HepG2 (cell line): ENCODE data around the gene GNG5. TPM values are rescaled to one million over a fixed set of nuclear protein-coding genes. Genes with fewer than 3 reads are reported as not detected.

Experiments used
- ATAC-seq: fragments of 200-7000 bp; cut with Tn5 transposase; 3 replicates; pipeline ENCODE4 v1.9.1; 2020; ENCODE audit warnings: mild to moderate bottlenecking, moderate library complexity
- BruUV-seq: library from RNA; stranded (reverse); fragments of 400-500 nt; replicated peaks from 2 replicates; lab custom pipeline; 2021; lab: Mats Ljungman, UMichigan
- CTCF ChIA-PET: fragments of 300-600 bp; formaldehyde crosslinking; extraction: SDS; loops from one replicate; lab custom pipeline; 2021; ENCODE audit warnings: low total read pairs, inconsistent platforms, low intra/inter-chr PET ratio; lab: Yijun Ruan, JAX
- POLR2A ChIA-PET: fragments of 350-600 bp; sonication (Branson Sonifier 250); formaldehyde crosslinking; loops from one replicate; lab custom pipeline; 2020; ENCODE audit warnings: antibody characterized with exemption, inconsistent platforms; lab: Yijun Ruan, JAX
- DNase-seq: peaks from one replicate; pipeline ENCODE4 v3.0.0-alpha.2; 2015; ENCODE audit warnings: low spot score
- FAIRE-seq: peaks from 3 replicates; lab custom pipeline; 2011; peaks lifted over from hg19 to GRCh38; lab: Jason Lieb, UNC
- H2AFZ ChIP-seq: one replicate; pipeline ENCODE4 v1.6.1; 2011; ENCODE audit warnings: low read length, inconsistent platforms
- H3K27ac ChIP-seq: fragments of 300-600 bp; 3 replicates; pipeline ENCODE4 v1.8.0; 2011; ENCODE audit warnings: mixed run types, mild to moderate bottlenecking, mixed read lengths, low read length, inconsistent platforms; ENCODE audit not compliant: insufficient read depth; ENCODE audit errors: extremely low read length
- H3K27me3 ChIP-seq, 2 experiments: fragments of 200-600 bp in 1 of 2; 2 replicates in 1 of 2; 3 replicates in 1 of 2; pipeline versions ENCODE4 v1.6.0 to v1.8.0; 2011; ENCODE audit warnings: low read length in 2 of 2, mild to moderate bottlenecking in 2 of 2, moderate library complexity in 2 of 2, inconsistent platforms in 1 of 2; ENCODE audit not compliant: insufficient read depth in 2 of 2, control insufficient read depth in 1 of 2
- H3K36me3 ChIP-seq, 2 experiments: fragments of 200-600 bp in 1 of 2; replicated peaks in 1 of 2; 2 replicates in 1 of 2; 3 replicates in 1 of 2; pipeline versions ENCODE4 v1.5.1 to v1.8.0; 2011; ENCODE audit warnings: low read length in 2 of 2, inconsistent platforms in 1 of 2; ENCODE audit not compliant: insufficient read depth in 2 of 2, control insufficient read depth in 1 of 2
- H3K4me1 ChIP-seq: 2 replicates; pipeline ENCODE4 v1.5.1; 2012; ENCODE audit warnings: low read length, inconsistent platforms; ENCODE audit not compliant: insufficient read depth
- H3K4me2 ChIP-seq: 2 replicates; pipeline ENCODE4 v1.6.0; 2011; ENCODE audit warnings: low read depth, low read length, inconsistent platforms
- H3K4me3 ChIP-seq, 3 experiments: fragments of 200-600 bp in 1 of 3; sonication (generic), shearing (Covaris generic) in 1 of 3; replicated peaks in 1 of 3; 2 replicates each; pipeline ENCODE4 v1.5.1; 2011 to 2016; ENCODE audit warnings: low read length in 3 of 3, inconsistent platforms in 2 of 3, low read depth in 2 of 3, mild to moderate bottlenecking in 2 of 3, control low read depth in 1 of 3, mixed read lengths in 1 of 3; ENCODE audit not compliant: insufficient read depth in 1 of 3
- H3K79me2 ChIP-seq: one replicate; pipeline ENCODE4 v1.6.1; 2011; ENCODE audit warnings: low read length, inconsistent platforms; ENCODE audit not compliant: insufficient read depth
- H3K9ac ChIP-seq: 2 replicates; pipeline ENCODE4 v1.6.0; 2011; ENCODE audit warnings: mild to moderate bottlenecking, low read depth, low read length, inconsistent platforms; ENCODE audit not compliant: insufficient read depth
- H3K9me3 ChIP-seq: 2 replicates; pipeline ENCODE4 v1.5.1; 2012; ENCODE audit warnings: mild to moderate bottlenecking, low read length
- H4K20me1 ChIP-seq: 2 replicates; pipeline ENCODE4 v1.6.0; 2011; ENCODE audit warnings: inconsistent platforms, mild to moderate bottlenecking, low read length, moderate library complexity; ENCODE audit not compliant: insufficient read depth
- CREB3 ChIP-seq: sonication (generic); formaldehyde crosslinking; IDR thresholded peaks from 2 replicates; pipeline ENCODE4 v1.5.0; 2020; ENCODE audit warnings: missing genetic modification reagents
- GFI1 ChIP-seq: sonication (generic); formaldehyde crosslinking; IDR thresholded peaks from 2 replicates; pipeline ENCODE4 v1.5.0; 2020; ENCODE audit warnings: missing genetic modification reagents, mild to moderate bottlenecking, borderline replicate concordance
- POLR2A ChIP-seq, 2 experiments: IDR thresholded peaks; 2 replicates each; pipeline ENCODE4 v1.6.1; 2011; ENCODE audit warnings: low read depth in 2 of 2, low read length in 2 of 2, mild to moderate bottlenecking in 1 of 2, moderate library complexity in 1 of 2; ENCODE audit not compliant: insufficient read depth in 1 of 2
- SATB2 ChIP-seq: sonication (generic); formaldehyde crosslinking; IDR thresholded peaks from 2 replicates; pipeline ENCODE4 v1.5.0; 2020; ENCODE audit warnings: missing genetic modification reagents
- ZFP1 ChIP-seq: IDR thresholded peaks from 2 replicates; pipeline ENCODE4 v1.6.1; 2016
- ZNF34 ChIP-seq: sonication (generic); formaldehyde crosslinking; IDR thresholded peaks from 2 replicates; pipeline ENCODE4 v1.4.0; 2020; ENCODE audit warnings: mild to moderate bottlenecking, missing genetic modification reagents, borderline replicate concordance
- ZNF546 ChIP-seq: sonication (generic); formaldehyde crosslinking; conservative IDR thresholded peaks from 2 replicates; pipeline ENCODE4 v1.8.1; 2023; ENCODE audit warnings: mild to moderate bottlenecking, missing genetic modification reagents
- WGBS: methylation state at CpG from one replicate; pipeline ENCODE4 v1.1.6; 2017; ENCODE audit warnings: low lambda C conversion rate; 5-methylcytosine and 5-hydroxymethylcytosine counted together
- in situ Hi-C: cut with HindIII; loops from 2 replicates; pipeline ENCODE4 v1.10.0; 2017; ENCODE audit warnings: low pct_unique_long_range_greater_than_20kb; ENCODE audit not compliant: extremely low pct_ligation_motif_present
- intact Hi-C: fragments of 100-400 bp; cut with micrococcal nuclease; formaldehyde crosslinking; loops from one replicate; pipeline ENCODE4 v1.10.0; 2022; ENCODE audit not compliant: unreplicated experiment
- polyA plus RNA-seq, 8 experiments: library from polyadenylated mRNA; depleted of rRNA in 3 of 8; stranded (reverse) in 7 of 8; unstranded in 1 of 8; fragments of >200 nt; fragmentation: Illumina TruSeq in 4 of 8; extraction: Trizol in 4 of 8; gene quantifications; 2 replicates each; pipeline versions ENCODE4 v1.2.1 to v1.2.3, GENCODE V29; 2011 to 2016; ENCODE audit warnings: low read depth in 4 of 8, missing spikeins in 1 of 8, mixed read lengths in 1 of 8; ENCODE audit not compliant: insufficient read depth in 1 of 8
- total RNA-seq, 5 experiments: library from RNA; depleted of rRNA; stranded (reverse); fragments of >200 nt; fragmentation: Illumina TruSeq; extraction: Trizol; gene quantifications; 2 replicates each; pipeline ENCODE4 v1.2.3, GENCODE V29; 2016; ENCODE audit warnings: low read depth in 1 of 5
- TF ChIP-seq, protein P1 (sequence below): sonication (generic); formaldehyde crosslinking; IDR thresholded peaks from 2 replicates; pipeline ENCODE4 v1.4.0; 2020; ENCODE audit warnings: missing genetic modification reagents
- TF ChIP-seq, protein P2 (sequence below): sonication (generic); formaldehyde crosslinking; IDR thresholded peaks from 2 replicates; pipeline ENCODE4 v1.4.0; 2020; ENCODE audit warnings: missing genetic modification reagents, mild to moderate bottlenecking, borderline replicate concordance
- TF ChIP-seq, protein P3 (sequence below): sonication (generic); formaldehyde crosslinking; IDR thresholded peaks from 2 replicates; pipeline ENCODE4 v1.9.0; 2021; ENCODE audit warnings: mild to moderate bottlenecking, missing genetic modification reagents

Gene GNG5
- total and polyA plus RNA-seq, 2 of the 13 experiments (the other 11 are each of a cell fraction or from before 2014, with no cell fraction given), result 103 to 137 TPM

- TF ChIP-seq CREB3 (CRISPR knock-in tag) (no peak), SATB2 (CRISPR knock-in tag) (no peak)
- TF ChIP-seq, protein P1, sequence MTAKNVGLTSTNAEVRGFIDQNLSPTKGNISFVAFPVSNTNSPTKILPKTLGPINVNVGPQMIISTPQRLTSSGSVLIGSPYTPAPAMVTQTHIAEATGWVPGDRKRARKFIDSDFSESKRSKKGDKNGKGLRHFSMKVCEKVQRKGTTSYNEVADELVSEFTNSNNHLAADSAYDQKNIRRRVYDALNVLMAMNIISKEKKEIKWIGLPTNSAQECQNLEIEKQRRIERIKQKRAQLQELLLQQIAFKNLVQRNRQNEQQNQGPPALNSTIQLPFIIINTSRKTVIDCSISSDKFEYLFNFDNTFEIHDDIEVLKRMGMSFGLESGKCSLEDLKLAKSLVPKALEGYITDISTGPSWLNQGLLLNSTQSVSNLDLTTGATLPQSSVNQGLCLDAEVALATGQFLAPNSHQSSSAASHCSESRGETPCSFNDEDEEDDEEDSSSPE, result no peak
Observed at GRCh38 chr1:84540759-84541158, 34.4 kb upstream of the GNG5 start (continued).

GRCh38 chr1:84539972-84540371, 33.6 kb upstream of the GNG5 start:
- 92% methylated on average over 3 of the region's 3 CpGs for WGBS
- CTCF ChIA-PET, result no interaction called here
- H3K27ac ChIP-seq, result no peak overlapping the region
- TF ChIP-seq, protein P2, sequence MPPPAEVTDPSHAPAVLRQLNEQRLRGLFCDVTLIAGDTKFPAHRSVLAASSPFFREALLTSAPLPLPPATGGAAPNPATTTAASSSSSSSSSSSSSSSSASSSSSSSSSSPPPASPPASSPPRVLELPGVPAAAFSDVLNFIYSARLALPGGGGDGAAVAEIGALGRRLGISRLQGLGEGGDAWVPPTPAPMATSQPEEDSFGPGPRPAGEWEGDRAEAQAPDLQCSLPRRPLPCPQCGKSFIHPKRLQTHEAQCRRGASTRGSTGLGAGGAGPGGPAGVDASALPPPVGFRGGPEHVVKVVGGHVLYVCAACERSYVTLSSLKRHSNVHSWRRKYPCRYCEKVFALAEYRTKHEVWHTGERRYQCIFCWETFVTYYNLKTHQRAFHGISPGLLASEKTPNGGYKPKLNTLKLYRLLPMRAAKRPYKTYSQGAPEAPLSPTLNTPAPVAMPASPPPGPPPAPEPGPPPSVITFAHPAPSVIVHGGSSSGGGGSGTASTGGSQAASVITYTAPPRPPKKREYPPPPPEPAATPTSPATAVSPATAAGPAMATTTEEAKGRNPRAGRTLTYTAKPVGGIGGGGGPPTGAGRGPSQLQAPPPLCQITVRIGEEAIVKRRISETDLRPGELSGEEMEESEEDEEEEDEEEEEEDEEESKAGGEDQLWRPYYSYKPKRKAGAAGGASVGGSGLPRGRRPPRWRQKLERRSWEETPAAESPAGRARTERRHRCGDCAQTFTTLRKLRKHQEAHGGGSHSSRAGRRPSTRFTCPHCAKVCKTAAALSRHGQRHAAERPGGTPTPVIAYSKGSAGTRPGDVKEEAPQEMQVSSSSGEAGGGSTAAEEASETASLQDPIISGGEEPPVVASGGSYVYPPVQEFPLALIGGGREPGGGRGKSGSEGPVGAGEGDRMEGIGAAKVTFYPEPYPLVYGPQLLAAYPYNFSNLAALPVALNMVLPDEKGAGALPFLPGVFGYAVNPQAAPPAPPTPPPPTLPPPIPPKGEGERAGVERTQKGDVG (CRISPR knock-in tag), result no peak
- no peak for TF ChIP-seq ZNF34
- TF ChIP-seq GFI1, result no peak
- TF ChIP-seq ZNF546 (CRISPR knock-in tag), result no peak
- TF ChIP-seq POLR2A (IDR thresholded peaks at IDR 0.05; ENCODE audit: insufficient read depth in 1 of 2, low read depth in 2 of 2, low read length in 2 of 2), result no peak
- TF ChIP-seq, protein P3, sequence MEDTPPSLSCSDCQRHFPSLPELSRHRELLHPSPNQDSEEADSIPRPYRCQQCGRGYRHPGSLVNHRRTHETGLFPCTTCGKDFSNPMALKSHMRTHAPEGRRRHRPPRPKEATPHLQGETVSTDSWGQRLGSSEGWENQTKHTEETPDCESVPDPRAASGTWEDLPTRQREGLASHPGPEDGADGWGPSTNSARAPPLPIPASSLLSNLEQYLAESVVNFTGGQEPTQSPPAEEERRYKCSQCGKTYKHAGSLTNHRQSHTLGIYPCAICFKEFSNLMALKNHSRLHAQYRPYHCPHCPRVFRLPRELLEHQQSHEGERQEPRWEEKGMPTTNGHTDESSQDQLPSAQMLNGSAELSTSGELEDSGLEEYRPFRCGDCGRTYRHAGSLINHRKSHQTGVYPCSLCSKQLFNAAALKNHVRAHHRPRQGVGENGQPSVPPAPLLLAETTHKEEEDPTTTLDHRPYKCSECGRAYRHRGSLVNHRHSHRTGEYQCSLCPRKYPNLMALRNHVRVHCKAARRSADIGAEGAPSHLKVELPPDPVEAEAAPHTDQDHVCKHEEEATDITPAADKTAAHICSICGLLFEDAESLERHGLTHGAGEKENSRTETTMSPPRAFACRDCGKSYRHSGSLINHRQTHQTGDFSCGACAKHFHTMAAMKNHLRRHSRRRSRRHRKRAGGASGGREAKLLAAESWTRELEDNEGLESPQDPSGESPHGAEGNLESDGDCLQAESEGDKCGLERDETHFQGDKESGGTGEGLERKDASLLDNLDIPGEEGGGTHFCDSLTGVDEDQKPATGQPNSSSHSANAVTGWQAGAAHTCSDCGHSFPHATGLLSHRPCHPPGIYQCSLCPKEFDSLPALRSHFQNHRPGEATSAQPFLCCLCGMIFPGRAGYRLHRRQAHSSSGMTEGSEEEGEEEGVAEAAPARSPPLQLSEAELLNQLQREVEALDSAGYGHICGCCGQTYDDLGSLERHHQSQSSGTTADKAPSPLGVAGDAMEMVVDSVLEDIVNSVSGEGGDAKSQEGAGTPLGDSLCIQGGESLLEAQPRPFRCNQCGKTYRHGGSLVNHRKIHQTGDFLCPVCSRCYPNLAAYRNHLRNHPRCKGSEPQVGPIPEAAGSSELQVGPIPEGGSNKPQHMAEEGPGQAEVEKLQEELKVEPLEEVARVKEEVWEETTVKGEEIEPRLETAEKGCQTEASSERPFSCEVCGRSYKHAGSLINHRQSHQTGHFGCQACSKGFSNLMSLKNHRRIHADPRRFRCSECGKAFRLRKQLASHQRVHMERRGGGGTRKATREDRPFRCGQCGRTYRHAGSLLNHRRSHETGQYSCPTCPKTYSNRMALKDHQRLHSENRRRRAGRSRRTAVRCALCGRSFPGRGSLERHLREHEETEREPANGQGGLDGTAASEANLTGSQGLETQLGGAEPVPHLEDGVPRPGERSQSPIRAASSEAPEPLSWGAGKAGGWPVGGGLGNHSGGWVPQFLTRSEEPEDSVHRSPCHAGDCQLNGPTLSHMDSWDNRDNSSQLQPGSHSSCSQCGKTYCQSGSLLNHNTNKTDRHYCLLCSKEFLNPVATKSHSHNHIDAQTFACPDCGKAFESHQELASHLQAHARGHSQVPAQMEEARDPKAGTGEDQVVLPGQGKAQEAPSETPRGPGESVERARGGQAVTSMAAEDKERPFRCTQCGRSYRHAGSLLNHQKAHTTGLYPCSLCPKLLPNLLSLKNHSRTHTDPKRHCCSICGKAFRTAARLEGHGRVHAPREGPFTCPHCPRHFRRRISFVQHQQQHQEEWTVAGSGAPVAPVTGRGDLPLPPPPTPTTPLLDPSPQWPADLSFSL, result no peak
- no peak for TF ChIP-seq ZFP1

More at GRCh38 chr1:84539972-84540371, 33.6 kb upstream of the GNG5 start:
- DNase-seq, result no peak
- Histone ChIP-seq H3K9me3 (no peaks in the 10 kb centered on the region), H3K9ac (no peak overlapping the region), H3K79me2 (no peaks in the 10 kb centered on the region), H3K4me2 (no peak overlapping the region), H3K4me1 (no peaks in the 10 kb centered on the region), H4K20me1 (no peaks in the 10 kb centered on the region), H3K27me3 (no peaks in the 10 kb centered on the region), H3K36me3 (no peaks in the 10 kb centered on the region), H3K4me3 (no peak overlapping the region), H2AFZ (no peak overlapping the region)
- ATAC-seq, result no peak
- POLR2A ChIA-PET, result no interaction called here
- intact Hi-C loops (loop anchor here (5.0 to 10.0 kb wide), 3 partner anchors 33 to 605 kb away; partner anchors contain the start of genes GNG5 and SPATA1), in situ Hi-C loops (no loop called here)
- FAIRE-seq, result no peak
- no TSS peak for BruUV-seq
